UCSD-AML1 (cell line): ENCODE data around the gene PRDX5.
"Not testable (repeated sequence)": the region's sequence is repeated elsewhere in the genome, so short reads cannot be mapped to it uniquely, and the experiment has no call there.

Experiments
- DNase-seq: peaks from one replicate; lab custom pipeline; 2025; ENCODE audit not compliant: unreplicated experiment; lab: John Stamatoyannopoulos, UW

The PRDX5 gene

GRCh38 chr11:64305075-64305690 is 12.7 kb upstream of the PRDX5 start, which contains the start of gene ESRRA:
TSS of gene ESRRA (plus strand) at chr11:64305524. CDS start at chr11:64307180, 1,656 bp downstream.
- peak; percentile 100 for DNase-seq

GRCh38 chr11:64305691-64306562 is 12.0 kb upstream of the PRDX5 start:
- DNase-seq = peak; percentile 83

GRCh38 chr11:64306563-64306875 is 11.4 kb upstream of the PRDX5 start:
- no peak for DNase-seq

GRCh38 chr11:64306876-64307622 is 10.9 kb upstream of the PRDX5 start:
- DNase-seq = no peak

- not testable (repeated sequence) for DNase-seq
Observed at GRCh38 chr11:64307795-64308194, 10.1 kb upstream of the PRDX5 start.

GRCh38 chr11:64312947-64313346 is 5.0 kb upstream of the PRDX5 start:
- DNase-seq = no peak

GRCh38 chr11:64313491-64314145 is 4.3 kb upstream of the PRDX5 start:
- DNase-seq = no peak

- DNase-seq = no peak
Observed at GRCh38 chr11:64314146-64314804, 3.6 kb upstream of the PRDX5 start.

GRCh38 chr11:64314805-64315561 is 2.9 kb upstream of the PRDX5 start:
- no peak for DNase-seq

GRCh38 chr11:64315667-64316526 is 2.0 kb upstream of the PRDX5 start:
- DNase-seq = not testable (repeated sequence)

GRCh38 chr11:64316672-64317324 is 1.1 kb upstream of the PRDX5 start:
- DNase-seq = no peak

- DNase-seq = peak; percentile 93
Observed at GRCh38 chr11:64317325-64317960, 478 bp upstream of the PRDX5 start, which contains the start of gene TRMT112. TSS of gene TRMT112 (minus strand) at chr11:64317559. CDS start at chr11:64317526, 33 bp downstream.

GRCh38 chr11:64318766-64319761 is 1.1 kb downstream of the PRDX5 start:
- DNase-seq = peak; percentile 20

- no peak for DNase-seq
Observed at GRCh38 chr11:64320556-64320955, 2.6 kb downstream of the PRDX5 start.

- no peak for DNase-seq
Observed at GRCh38 chr11:64321026-64321425, 3.1 kb downstream of the PRDX5 start.

- DNase-seq = no peak
Observed at GRCh38 chr11:64321533-64321932, 3.6 kb downstream of the PRDX5 start.

- no peak for DNase-seq
Observed at GRCh38 chr11:64322925-64323260, 5.0 kb downstream of the PRDX5 start.
